Mesenteric fat pad (tissue), 1 donor: ENCODE results near the gene DOCK1. TPM values are rescaled to one million over a fixed set of nuclear protein-coding genes. Genes with fewer than 3 reads are reported as not detected.

Experiments
- DNase-seq: peaks from one replicate; pipeline ENCODE4 v3.0.0-alpha.2; 2020; ENCODE audit warnings: low spot score
- total RNA-seq: library from RNA; stranded (reverse); fragmentation: NEBNext Ultra II Directional; extraction: Animal tissue kit (Norgen Biotek cat#: 25700); gene quantifications from one replicate; pipeline ENCODE4 v1.2.1, GENCODE V29; 2021
- donor health status: DM: yes; HTN: yes; CAD: no.

Gene DOCK1
- total RNA-seq, 1 donor from 2014 or later: 46.0 TPM

GRCh38 chr10:127073666-127074065, 168.4 kb downstream of the DOCK1 start:
- no peak for DNase-seq

- no peak for DNase-seq
Measured at GRCh38 chr10:127079392-127079791, 174.2 kb downstream of the DOCK1 start.

GRCh38 chr10:127080317-127080716, 175.1 kb downstream of the DOCK1 start:
- no peak for DNase-seq

DNA sequence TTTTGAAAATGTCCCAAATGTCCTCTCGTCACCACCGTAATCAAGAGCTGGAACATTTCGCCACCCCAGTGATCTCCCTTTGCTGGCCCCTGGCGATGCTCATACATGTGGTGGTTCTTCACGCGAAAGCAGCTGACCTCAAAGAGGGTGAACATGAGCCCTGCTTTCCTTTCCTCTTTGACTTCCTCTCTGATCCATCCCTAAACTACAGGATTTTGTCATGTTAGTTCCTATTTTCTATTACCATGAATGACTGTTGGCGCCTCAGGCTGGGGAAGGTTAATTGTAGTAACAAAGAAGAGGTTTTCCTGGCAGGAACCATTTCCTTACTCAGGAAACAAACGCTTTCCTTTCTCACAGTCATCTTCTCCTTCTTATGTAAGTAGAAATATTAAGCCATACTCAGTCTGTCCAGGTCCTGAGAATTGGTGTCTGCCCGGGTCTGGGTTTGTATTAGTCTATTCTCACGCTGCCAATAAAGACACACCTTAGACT, 176.7 kb downstream of the DOCK1 start:
- DNase-seq: no peak

DNA sequence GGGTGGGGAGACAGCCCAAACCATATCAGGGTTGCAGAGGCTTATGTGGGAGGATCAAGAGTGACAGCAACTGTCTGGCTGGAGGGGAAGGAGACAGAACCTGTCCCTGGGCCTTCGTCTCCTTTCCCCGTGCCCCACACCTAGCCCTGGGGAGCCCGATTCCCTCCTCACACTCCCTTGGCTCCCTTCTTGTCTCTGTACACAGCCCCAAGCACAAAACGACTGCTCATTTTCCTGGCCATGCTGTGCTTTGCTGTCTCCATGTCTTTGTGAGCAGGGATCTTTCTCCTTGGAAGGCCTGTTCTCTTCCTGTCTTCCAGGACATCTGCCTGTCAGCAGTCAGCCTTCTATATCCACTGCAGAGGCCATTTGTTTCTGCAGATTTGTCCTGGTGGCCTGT, 177.4 kb downstream of the DOCK1 start:
- DNase-seq: no peak

GRCh38 chr10:127085957-127086356, 180.7 kb downstream of the DOCK1 start:
- no peak for DNase-seq

DNA sequence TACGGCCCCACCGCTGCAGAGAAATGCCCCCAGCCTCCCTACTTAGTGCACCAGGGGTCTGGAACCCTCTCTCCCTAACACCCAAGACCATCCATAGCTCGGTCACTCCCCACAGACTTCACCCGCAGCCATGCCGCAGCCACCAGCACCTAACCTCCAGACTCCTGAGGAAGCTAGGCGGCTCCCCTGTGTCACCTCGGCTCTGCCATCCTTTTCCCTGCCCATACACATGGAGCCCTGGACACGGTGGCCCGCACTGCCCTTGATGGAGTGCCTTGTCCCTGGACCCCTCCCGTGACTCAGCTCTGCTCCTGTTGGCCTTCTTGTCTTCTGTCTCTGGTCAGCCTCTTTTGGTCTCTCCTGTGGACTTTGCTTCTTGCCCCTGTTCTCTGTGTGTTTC, 183.7 kb downstream of the DOCK1 start:
- DNase-seq: no peak

DNA sequence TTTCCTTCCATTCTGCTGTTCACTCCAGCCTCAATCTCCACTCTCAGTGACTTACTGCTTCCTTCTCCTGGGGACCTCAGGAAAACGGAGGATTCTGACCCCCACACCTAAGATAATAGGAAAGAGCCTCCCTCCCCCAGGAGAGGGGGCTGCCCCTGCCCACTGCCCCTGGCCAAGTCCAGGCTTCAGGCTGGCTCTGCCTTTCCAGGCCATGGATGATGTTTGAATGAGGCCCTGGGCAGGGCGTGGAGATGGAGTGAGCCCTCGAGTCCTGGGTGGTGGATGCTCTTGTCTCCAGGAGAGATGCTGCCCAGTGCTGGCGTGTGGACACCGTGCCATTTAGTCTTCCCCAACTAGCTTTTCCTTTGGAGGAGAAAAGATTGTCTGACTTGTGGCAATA, 184.2 kb downstream of the DOCK1 start:
- no peak for DNase-seq

DNA sequence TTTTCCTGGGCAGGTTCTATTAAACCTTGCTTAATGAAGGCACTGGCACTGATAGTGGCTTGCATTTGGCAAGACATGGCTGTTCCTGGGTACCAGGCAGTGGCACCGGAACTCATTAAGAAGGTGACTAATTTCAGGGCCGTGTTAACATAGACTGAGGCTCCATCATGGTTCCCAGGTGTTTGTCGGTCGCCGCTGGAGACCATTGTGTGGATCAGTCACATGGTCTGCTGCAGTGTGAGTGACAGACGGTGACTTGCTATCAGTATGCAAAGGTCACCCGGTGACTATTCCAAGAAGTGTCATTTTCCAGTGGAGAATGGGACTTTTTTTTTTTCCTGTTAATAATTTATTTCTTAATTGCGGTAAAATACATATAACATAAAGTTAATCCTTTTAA, 184.9 kb downstream of the DOCK1 start:
- DNase-seq: no peak

GRCh38 chr10:127091354-127091753, 186.1 kb downstream of the DOCK1 start:
- DNase-seq: no peak

DNA sequence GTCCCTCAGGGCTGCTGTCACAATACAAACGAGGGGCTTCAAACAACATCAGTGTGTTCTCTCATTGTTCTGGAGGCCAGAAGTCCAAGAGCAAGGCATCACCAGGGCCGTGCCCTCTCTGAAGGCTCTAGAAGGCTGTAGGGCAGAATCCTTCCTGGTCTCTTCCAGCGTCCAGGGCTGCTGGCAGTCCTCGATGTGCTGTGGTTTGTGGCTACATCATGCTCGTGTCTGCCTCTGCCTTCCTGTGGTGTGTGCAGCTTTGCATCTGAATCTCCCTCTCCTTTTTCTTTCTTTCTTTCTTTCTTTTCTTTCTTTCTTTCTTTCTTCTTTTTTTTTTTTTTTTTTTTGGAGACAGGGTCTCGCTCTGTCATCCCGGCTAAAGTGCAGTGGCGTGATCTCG, 187.7 kb downstream of the DOCK1 start:
- DNase-seq: no peak

- no peak for DNase-seq
Measured at GRCh38 chr10:127094984-127095383, 189.8 kb downstream of the DOCK1 start.

DNA sequence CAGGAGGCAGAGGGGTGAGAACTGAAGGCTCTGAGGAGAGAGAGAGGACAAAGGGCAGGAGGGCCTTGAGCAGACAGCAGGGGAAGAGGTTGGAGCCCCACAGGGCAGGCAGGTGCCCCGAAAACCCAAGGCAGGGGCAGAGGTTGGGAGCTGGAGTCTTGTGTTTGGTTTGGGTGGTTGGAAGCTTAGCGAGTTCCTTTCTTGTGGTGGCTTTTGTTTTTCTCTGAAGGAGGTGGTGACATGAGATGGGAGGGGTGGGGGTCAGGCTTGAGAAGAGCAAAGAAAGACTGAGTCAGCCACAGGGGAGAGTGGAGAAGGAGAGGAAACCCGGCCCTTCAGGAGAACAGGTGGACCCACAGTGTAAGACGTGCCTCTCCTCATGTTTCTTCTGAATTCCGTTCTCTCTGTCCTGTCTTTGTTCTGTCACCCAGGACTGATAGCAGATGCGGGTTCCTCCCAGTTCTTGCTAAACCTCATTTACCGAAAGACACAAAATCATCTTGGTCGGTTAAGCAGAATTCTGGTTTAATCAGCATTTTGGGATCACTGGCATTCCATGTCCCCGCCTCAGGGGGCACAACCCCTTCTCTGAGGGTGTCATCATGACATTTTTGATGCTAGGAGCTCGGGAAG, 195.9 kb downstream of the DOCK1 start:
- no peak for DNase-seq

DNA sequence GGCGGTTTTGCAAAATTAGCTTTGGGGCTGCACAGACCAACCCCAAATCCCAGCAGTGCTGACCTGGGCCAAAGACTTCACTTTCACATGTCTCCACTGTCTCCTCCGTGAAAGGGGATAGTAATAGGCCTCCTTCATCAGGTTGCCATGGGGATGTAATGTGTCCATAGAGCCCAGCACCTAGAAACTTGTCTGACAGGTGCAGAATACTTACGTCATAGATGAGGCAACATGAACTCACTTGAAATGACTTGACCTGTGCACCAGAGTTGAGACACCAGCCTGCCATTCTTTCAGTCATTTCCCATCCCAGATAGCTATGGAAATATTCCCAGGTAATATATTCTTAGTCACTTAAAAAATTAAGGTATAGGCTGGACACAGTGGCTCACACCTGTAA, 196.9 kb downstream of the DOCK1 start:
- DNase-seq: no peak

DNA sequence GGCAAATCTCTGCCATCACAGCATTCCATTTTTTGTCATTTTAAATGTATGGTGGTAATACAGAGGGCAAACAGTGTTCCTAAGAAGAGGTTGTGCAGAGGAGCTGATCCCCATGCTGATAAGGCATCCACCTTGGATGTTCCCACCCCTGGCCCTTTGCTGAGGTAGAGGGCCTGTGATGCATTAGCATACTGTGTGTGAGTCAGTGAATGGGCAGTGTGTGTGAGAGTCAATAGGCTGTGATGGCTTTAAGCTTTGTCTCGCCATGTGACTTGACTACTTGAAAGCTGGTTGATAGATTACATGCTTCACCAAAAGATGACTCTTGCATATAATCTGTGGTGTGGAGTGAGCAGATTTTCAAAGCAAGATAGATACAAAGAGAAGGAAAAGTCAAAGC, 209.9 kb downstream of the DOCK1 start:
- DNase-seq: no peak

DNA sequence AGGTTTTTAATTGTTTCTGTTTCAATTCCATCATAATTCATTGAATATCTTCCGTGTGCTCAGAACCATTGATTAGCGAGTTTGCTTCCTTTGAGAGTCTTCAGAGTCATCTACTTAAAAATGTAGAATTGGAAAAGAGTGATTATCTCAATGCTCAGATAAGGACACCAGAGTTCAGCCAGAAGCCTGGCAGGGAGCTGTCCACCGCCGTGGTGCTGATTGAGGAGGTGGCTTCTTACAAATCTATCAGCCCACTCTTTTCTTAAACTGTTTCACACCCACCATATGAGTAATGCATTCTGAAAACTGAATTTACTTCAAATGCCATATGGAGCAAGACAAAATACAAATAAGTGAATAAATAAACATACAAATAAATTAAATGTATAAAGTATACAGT, 211.9 kb downstream of the DOCK1 start:
- DNase-seq: no peak

GRCh38 chr10:127118034-127118433, 212.8 kb downstream of the DOCK1 start:
- no peak for DNase-seq

DNA sequence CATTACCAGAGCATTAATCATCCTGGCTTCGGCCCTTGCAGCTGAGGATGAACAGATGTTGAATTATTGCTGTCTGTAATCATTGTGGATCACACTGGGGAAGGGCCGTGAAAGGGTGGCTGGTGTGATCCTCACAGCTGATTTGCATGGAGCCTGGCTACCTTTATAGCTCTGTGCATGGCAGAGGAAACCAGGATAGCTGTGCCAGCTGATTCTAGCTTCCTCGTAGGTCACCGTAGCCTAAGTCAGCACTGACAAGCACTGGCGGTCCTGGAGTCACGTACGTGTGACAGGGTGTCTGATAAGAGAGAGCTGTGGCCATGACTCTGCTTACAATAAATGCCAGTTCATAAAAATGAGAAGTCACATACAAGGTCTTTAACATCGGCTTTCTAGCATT, 214.7 kb downstream of the DOCK1 start:
- DNase-seq: no peak

DNA sequence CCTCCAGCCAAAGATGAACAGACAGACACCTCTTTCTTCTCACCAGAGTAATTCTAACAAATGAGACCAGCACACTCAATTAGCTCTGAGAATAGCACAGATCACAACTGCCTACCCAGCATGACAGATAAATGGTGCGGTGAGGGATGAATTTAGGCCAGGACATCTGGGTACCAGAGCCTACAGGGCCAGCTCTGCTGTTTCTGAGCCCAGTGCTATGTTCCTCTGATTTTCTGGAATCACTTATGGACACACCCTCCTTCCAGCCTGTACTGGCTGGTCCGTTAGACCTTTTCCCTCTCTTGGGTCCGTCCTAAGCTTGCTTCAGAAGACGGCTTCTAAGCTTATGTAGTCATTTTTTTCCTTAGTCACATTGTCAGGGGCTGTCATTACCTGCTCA, 217.6 kb downstream of the DOCK1 start:
- DNase-seq: no peak

GRCh38 chr10:127123626-127124025, 218.4 kb downstream of the DOCK1 start:
- DNase-seq: no peak

- DNase-seq: no peak
Measured at GRCh38 chr10:127125331-127125730, 220.1 kb downstream of the DOCK1 start.

GRCh38 chr10:127127822-127128221, 222.6 kb downstream of the DOCK1 start:
- DNase-seq: no peak

- DNase-seq: no peak
Measured at GRCh38 chr10:127129104-127129503, 223.9 kb downstream of the DOCK1 start.

DNA sequence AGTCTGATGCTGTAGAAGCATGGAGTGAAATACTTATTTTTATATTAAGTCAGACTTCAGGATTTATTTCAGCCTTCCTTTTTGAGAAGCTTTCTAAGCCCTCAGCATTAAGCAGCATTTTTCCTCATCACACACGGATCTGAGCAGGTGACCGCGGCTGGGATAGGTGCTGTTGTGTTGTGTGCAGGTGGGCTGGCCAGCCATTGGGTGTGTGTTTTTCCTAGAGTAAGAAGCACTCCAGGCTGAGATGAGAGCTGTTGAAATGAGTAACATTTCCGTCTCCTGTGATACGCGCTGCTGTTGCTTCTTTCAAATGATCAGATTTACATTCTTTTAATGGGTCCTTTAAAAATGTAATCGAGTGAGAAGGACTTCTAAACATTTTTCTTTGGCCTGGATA, 227.2 kb downstream of the DOCK1 start:
- DNase-seq: no peak
